ENCODE data around the gene SOWAHB.

The SOWAHB gene

DNA sequence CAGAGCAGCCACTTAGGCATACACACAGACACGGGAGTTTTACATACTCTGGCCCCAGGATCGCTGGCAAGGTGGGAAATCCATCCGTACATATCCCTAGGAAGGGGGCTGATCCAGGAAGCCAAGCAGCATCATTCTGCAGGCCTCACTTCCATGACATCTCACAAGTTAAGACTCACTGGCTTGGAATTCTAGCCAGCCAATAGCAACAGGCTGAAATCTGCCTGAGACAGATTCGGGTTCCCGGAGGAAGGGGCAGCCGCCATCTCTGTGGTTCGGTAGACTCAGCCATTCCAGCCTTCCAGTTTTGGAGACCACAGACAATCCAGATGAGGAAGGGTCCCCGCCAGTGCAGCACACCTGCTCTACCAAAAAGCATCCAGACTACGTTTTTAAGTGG is 31.3 kb downstream of the SOWAHB start:
- TF ChIP-seq ZFX (IDR thresholded peaks at IDR 0.05; ENCODE audit: borderline replicate concordance), result no peak
- no peak for TF ChIP-seq CTCF (IDR thresholded peaks at IDR 0.05)
- no peak overlapping the region for H3K27ac ChIP-seq

- no peak for TF ChIP-seq ZFX (IDR thresholded peaks at IDR 0.05; ENCODE audit: borderline replicate concordance)
- TF ChIP-seq CTCF (IDR thresholded peaks at IDR 0.05), result no peak
- H3K27ac ChIP-seq, result no peak overlapping the region
Observed at GRCh38 chr4:76858319-76858718, 39.6 kb downstream of the SOWAHB start.

GRCh38 chr4:76857074-76857409 is 40.9 kb downstream of the SOWAHB start:
- no peak for TF ChIP-seq ZFX (IDR thresholded peaks at IDR 0.05; ENCODE audit: borderline replicate concordance)
- no peak for TF ChIP-seq CTCF (IDR thresholded peaks at IDR 0.05)
- no peak overlapping the region for H3K27ac ChIP-seq

DNA sequence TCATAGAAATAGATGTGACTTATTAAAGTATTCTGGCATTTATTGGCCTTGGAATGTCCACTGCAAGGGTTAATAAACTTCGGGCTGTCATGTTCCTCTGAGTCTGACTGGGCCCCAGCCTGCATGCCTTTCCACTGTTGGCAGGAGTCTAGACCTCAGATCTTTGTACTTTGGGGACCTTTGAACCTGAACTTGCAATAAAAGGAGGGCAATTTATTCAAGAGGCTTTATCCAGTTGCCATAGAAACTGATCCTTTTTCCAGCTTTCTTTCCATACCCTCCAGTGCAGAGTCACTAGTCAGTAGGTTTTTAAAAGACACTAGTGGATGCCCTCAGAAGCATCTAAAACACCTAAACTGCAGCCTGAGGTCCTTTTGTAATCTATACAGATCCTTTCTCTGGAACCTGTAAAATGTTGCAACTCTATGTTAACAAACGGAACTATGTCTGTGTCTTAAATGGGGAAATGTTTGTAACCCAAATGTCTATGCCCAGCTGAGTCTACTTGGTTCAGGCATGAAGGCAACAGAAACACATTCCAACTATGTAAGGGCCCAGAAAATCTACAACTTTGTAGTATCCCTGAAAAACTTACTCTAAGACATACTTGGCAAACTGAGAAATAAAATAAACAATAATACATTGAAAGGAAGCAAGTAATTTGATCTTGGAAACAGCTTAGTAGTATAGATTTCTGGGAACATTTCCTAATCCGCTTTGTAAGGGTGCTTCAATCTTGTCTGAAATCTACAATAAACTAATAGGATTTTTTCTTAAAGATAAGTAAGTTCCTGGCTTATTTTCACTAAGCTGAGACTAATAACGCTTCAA is 41.5 kb downstream of the SOWAHB start:
- TF ChIP-seq ZFX (IDR thresholded peaks at IDR 0.05; ENCODE audit: borderline replicate concordance) (no peak), CTCF (IDR thresholded peaks at IDR 0.05) (no peak)
- no peak overlapping the region for H3K27ac ChIP-seq

- TF ChIP-seq ZFX (IDR thresholded peaks at IDR 0.05; ENCODE audit: borderline replicate concordance), result no peak
- TF ChIP-seq CTCF (IDR thresholded peaks at IDR 0.05), result no peak
- H3K27ac ChIP-seq, result no peak overlapping the region
Observed at GRCh38 chr4:76854858-76855257, 43.1 kb downstream of the SOWAHB start.

GRCh38 chr4:76851375-76851774 is 46.6 kb downstream of the SOWAHB start:
- TF ChIP-seq CTCF (IDR thresholded peaks at IDR 0.05) (no peak), ZFX (IDR thresholded peaks at IDR 0.05; ENCODE audit: borderline replicate concordance) (no peak)
- no peak overlapping the region for H3K27ac ChIP-seq

DNA sequence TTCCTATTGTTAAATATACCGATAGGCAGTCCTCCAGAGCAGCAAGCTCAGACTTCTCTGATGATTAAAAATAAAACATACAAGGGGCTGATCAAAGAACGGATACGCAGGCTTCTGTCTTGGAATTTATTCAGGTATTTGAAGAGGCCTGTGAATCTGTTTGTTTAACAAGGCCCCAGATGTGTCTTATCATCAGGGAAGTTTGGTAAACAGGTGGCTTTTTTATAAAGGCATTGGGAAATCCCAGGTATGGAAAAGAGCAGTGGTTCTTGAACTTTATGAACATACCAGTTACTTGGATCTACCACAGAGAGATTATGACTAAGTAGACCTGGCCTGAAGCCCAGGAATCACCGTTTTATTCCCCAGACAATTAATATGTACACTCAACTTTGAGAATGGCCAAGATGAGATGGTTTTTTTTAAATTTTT is 47.9 kb downstream of the SOWAHB start:
- H3K27ac ChIP-seq, result no peak overlapping the region
- TF ChIP-seq ZFX (IDR thresholded peaks at IDR 0.05; ENCODE audit: borderline replicate concordance) (no peak), CTCF (IDR thresholded peaks at IDR 0.05) (no peak)
